Measurements from ENCODE around the gene SLC35E3.
"Not testable (repeated sequence)": the region's sequence is repeated elsewhere in the genome, so short reads cannot be mapped to it uniquely, and the experiment has no call there.

SLC35E3 gene

GRCh38 chr12:68814490-68815231 is 68.7 kb downstream of the SLC35E3 start:
- no peak for DNase-seq

DNA sequence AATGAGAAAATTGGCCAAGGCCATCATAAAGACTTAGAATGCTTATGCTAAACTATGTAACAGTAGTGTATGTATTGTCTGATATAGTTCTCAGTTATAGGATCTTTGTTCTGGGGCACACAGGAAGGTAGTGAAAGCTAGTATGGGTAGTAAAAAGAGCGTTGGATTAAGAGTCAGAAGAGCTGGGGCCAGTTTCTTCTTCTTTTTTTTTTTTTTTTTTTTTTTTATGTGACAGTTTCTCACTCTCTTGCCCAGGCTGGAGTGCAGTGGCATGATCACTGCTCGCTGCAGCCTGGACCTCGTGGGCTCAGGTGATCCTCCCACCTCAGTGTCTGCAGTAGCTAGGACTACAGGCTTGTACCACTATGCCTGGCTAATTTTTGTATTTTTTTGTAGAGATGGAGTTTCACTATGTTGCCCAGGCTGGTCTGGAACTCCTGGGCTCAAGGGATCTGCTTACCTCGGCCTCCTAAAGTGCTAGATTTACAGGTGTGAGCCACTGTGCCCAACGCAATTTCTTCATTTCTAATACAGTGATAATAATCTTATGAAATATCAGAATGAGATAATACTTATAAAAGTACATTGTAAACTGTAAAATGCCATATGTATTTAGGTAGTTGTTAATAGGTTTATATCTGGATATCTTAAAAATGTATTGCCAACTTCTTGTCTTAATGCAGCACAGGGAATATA is 69.4 kb downstream of the SLC35E3 start:
- no peak for DNase-seq

- DNase-seq = no peak
These were observed 70.2 kb downstream of the SLC35E3 start for GRCh38 chr12:68815928-68816800.

- not testable (repeated sequence) for DNase-seq
These were observed 73.5 kb downstream of the SLC35E3 start for GRCh38 chr12:68819481-68819880.

GRCh38 chr12:68821357-68822188 is 75.6 kb downstream of the SLC35E3 start:
- no peak for DNase-seq

DNA sequence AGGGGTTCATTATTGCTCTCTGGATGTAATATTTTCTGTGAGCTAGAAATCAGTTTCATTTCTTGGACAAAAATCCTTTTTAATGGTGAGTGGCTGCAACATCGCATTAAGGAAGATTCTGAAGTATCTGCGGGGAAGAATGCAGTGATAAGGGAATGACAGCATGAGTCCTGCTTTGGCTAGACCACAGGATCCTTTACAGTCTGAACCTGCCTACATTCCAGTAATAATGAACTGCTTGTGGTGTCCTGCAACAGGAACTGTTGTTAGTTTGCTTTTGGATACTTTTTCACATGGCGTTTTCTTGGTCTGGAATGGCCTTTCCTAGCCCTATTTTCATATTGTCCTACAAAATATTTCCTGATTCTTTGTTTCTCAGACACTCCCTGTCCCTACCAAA is 77.7 kb downstream of the SLC35E3 start:
- DNase-seq = no peak

DNA sequence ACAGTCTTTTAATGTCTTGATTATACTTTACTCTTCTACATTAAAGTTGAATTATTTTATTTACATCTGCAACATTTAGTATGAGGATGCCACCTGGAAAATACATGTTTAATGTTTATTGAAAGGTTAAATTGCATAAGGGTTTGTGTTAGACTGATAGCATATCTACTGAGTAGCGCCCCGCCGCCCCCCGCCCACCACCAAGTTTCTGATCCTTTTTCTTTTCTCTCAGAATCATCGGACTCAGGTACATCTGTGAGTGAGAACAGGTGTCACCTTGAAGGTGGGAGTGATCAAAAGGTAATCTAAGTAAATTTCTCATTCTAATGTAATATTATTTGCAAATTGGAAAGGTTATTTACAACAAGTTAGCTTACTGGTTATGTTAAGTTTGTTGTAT is 78.2 kb downstream of the SLC35E3 start:
- DNase-seq = no peak

GRCh38 chr12:68824597-68825250 is 78.7 kb downstream of the SLC35E3 start:
- DNase-seq = no peak

DNA sequence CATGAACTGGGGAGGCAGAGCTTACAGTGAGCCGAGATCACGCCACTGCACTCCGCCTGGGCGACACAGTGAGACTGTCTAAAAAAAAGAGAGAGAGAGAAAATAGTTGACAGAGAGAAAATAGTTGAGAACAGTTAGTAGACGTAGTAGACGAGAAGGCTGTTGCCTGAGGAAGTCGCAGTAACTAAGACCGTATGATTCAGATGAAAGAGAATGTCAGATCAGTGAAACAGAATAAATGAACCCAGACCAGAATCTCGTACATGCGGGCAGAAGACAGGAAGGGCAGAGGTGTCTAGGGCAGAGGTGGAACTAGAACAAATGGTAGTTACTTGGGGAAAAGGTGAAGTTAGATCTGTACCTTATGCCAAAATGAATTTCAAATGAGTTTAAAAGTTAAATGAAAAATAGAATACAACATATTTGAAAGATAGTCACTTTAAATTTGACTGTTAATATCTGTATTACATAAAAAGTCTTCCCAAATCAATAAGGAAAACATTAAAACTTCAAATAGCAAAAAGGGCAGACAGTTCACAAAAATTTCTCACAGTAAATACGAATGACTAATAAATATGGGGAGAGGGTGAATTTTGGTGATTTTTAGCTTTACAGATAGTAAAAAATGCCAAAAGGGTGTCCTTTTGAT is 79.7 kb downstream of the SLC35E3 start:
- no peak for DNase-seq

GRCh38 chr12:68827895-68828671 is 82.1 kb downstream of the SLC35E3 start:
- no peak for DNase-seq

DNA sequence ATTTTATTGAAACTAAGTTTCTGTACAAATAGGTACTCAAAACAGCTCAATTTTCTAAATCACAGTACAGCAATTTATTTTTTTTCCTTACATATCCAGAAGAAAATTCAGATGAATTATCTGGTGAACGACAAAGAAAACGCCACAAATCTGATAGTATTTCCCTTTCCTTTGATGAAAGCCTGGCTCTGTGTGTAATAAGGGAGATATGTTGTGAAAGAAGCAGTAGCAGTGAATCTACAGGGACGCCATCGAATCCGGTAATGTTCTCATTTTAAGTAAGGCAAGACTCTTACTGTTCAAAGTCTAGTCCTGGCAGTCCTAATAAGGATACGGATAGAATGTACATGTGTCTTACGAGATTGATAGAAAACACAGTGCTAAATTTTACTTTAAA is 82.7 kb downstream of the SLC35E3 start:
- no peak for DNase-seq
